OCI-LY1 (cell line): Measurements from ENCODE around the gene BCAS2.

Experiments used
- CTCF ChIP-seq: fragments of 200-600 bp; sonication (generic), shearing (Covaris generic); IDR thresholded peaks from 2 replicates; pipeline ENCODE4 v1.5.1; 2017; ENCODE audit warnings: mild to moderate bottlenecking, antibody characterized with exemption, low read length, moderate library complexity, mixed read lengths
- EZH2 ChIP-seq: fragments of 200-600 bp; sonication (generic), shearing (Covaris generic); IDR thresholded peaks from 2 replicates; pipeline ENCODE4 v1.8.0; 2017; ENCODE audit warnings: borderline replicate concordance, mixed run types, mild to moderate bottlenecking, antibody characterized with exemption, low read length, moderate library complexity, mixed read lengths

- no peak for TF ChIP-seq CTCF
- TF ChIP-seq EZH2, result no peak
These were observed 16.5 kb upstream of the BCAS2 start for GRCh38 chr1:114597949-114598348.
